IMR-90 (cell line): Measurements from ENCODE around the gene RANBP6. TPM values are rescaled to one million over a fixed set of nuclear protein-coding genes. Genes with fewer than 3 reads are reported as not detected.

Experiments used
- ATAC-seq: fragments of 200-7000 bp; cut with Tn5 transposase; 2 replicates; pipeline ENCODE4 v1.9.1; 2020; ENCODE audit warnings: low read depth, mild to moderate bottlenecking, moderate library complexity
- BruUV-seq: library from RNA; stranded (reverse); fragments of 400-500 nt; replicated peaks from 2 replicates; lab custom pipeline; 2021; lab: Mats Ljungman, UMichigan
- CTCF ChIA-PET: fragments of 300-600 bp; formaldehyde crosslinking; extraction: SDS; loops from one replicate; lab custom pipeline; 2021; ENCODE audit warnings: antibody characterized with exemption; lab: Yijun Ruan, JAX
- POLR2A ChIA-PET: fragments of 300-600 bp; sonication (Branson Sonifier 250); formaldehyde crosslinking; loops from one replicate; lab custom pipeline; 2022; ENCODE audit warnings: antibody characterized with exemption; ENCODE audit not compliant: unreplicated experiment; lab: Charles Lee
- DNase-seq: peaks from one replicate; pipeline ENCODE4 v3.0.0; 2013
- H2AFZ ChIP-seq: replicated peaks from 2 replicates; pipeline ENCODE3; 2013; ENCODE audit warnings: low read length, mild to moderate bottlenecking; ENCODE audit not compliant: poor library complexity
- H2AK5ac ChIP-seq: 2 replicates; pipeline ENCODE4 v1.6.1; 2013; ENCODE audit warnings: low read depth, low read length, inconsistent platforms
- H2AK9ac ChIP-seq: replicated peaks from 2 replicates; pipeline ENCODE3; 2013; ENCODE audit warnings: mild to moderate bottlenecking, low read depth, low read length, moderate library complexity; ENCODE audit not compliant: poor library complexity
- H2BK120ac ChIP-seq: 2 replicates; pipeline ENCODE4 v1.6.1; 2013; ENCODE audit warnings: low read depth, low read length, inconsistent platforms
- H2BK15ac ChIP-seq: 3 replicates; pipeline ENCODE4 v1.6.1; 2013; ENCODE audit warnings: low read depth, low read length, inconsistent platforms
- H2BK20ac ChIP-seq: 2 replicates; pipeline ENCODE4 v1.6.1; 2013; ENCODE audit warnings: low read depth, mild to moderate bottlenecking, inconsistent platforms, low read length, moderate library complexity
- H2BK5ac ChIP-seq: 2 replicates; pipeline ENCODE4 v1.6.1; 2013; ENCODE audit warnings: mild to moderate bottlenecking, low read depth, low read length, inconsistent platforms; ENCODE audit not compliant: poor library complexity, severe bottlenecking
- H3K14ac ChIP-seq: replicated peaks from 2 replicates; pipeline ENCODE4 v1.6.1; 2013; ENCODE audit warnings: low read depth, low read length, inconsistent platforms
- H3K18ac ChIP-seq: 2 replicates; pipeline ENCODE4 v1.6.1; 2013; ENCODE audit warnings: low read depth, low read length, control low read depth
- H3K23ac ChIP-seq: 2 replicates; pipeline ENCODE4 v1.6.1; 2013; ENCODE audit warnings: low read depth, low read length, inconsistent platforms
- H3K27ac ChIP-seq: 2 replicates; pipeline ENCODE4 v1.5.1; 2013; ENCODE audit warnings: mild to moderate bottlenecking, control low read depth, low read length; ENCODE audit not compliant: insufficient read depth
- H3K27me3 ChIP-seq: 2 replicates; pipeline ENCODE4 v1.6.1; 2013; ENCODE audit warnings: low read length; ENCODE audit not compliant: control insufficient read depth, insufficient read depth
- H3K36me3 ChIP-seq: 2 replicates; pipeline ENCODE4 v1.6.1; 2013; ENCODE audit warnings: low read length, mixed read lengths; ENCODE audit not compliant: control insufficient read depth, insufficient read depth
- H3K4ac ChIP-seq: 2 replicates; pipeline ENCODE4 v1.6.1; 2013; ENCODE audit warnings: low read depth, low read length, inconsistent platforms
- H3K4me1 ChIP-seq: 2 replicates; pipeline ENCODE4 v1.6.1; 2013; ENCODE audit warnings: low read length, mixed read lengths; ENCODE audit not compliant: control insufficient read depth, insufficient read depth
- H3K4me2 ChIP-seq: 2 replicates; pipeline ENCODE4 v1.6.1; 2013; ENCODE audit warnings: low read depth, mild to moderate bottlenecking, control low read depth, low read length, moderate library complexity
- H3K4me3 ChIP-seq: 2 replicates; pipeline ENCODE4 v1.5.1; 2013; ENCODE audit warnings: low read depth, mild to moderate bottlenecking, control low read depth, low read length, moderate library complexity; ENCODE audit not compliant: insufficient read depth
- H3K56ac ChIP-seq: 2 replicates; pipeline ENCODE4 v1.6.1; 2013; ENCODE audit warnings: low read length, inconsistent platforms; ENCODE audit not compliant: insufficient read depth; ENCODE audit errors: extremely low read depth
- H3K79me1 ChIP-seq, 2 experiments: 2 replicates each; pipeline ENCODE4 v1.6.1; 2013; ENCODE audit warnings: low read length in 2 of 2, inconsistent platforms in 1 of 2, low read depth in 1 of 2
- H3K9ac ChIP-seq: 2 replicates; pipeline ENCODE4 v1.6.1; 2013; ENCODE audit warnings: low read depth, low read length, control low read depth
- H3K9me1 ChIP-seq: 2 replicates; pipeline ENCODE4 v1.6.1; 2013; ENCODE audit warnings: low read length, inconsistent platforms; ENCODE audit not compliant: insufficient read depth
- H3K9me3 ChIP-seq: 2 replicates; pipeline ENCODE4 v1.6.1; 2013; ENCODE audit warnings: low read length; ENCODE audit not compliant: control insufficient read depth, insufficient read depth
- H4K20me1 ChIP-seq: 2 replicates; pipeline ENCODE4 v1.6.1; 2013; ENCODE audit warnings: low read length, inconsistent platforms; ENCODE audit not compliant: insufficient read depth
- H4K5ac ChIP-seq: 2 replicates; pipeline ENCODE4 v1.6.1; 2013; ENCODE audit warnings: mild to moderate bottlenecking, low read depth, low read length, control low read depth
- H4K8ac ChIP-seq, 2 experiments: 2 replicates each; pipeline ENCODE4 v1.6.1; 2013; ENCODE audit warnings: low read depth in 2 of 2, low read length in 2 of 2, control low read depth in 1 of 2, inconsistent platforms in 1 of 2
- H4K91ac ChIP-seq: 2 replicates; pipeline ENCODE4 v1.6.1; 2013; ENCODE audit warnings: low read depth, low read length, inconsistent platforms; ENCODE audit not compliant: insufficient read depth
- MAZ ChIP-seq: IDR thresholded peaks from 2 replicates; pipeline ENCODE4 v1.6.1; 2012; ENCODE audit warnings: low read depth, mild to moderate bottlenecking, low read length, improper control_type of control experiment, moderate library complexity, borderline replicate concordance
- WGBS, 2 experiments: methylation state at CpG; one replicate each; pipeline versions ENCODE4 v1.1.5 to v1.1.7; 2013; ENCODE audit warnings: missing lambda C conversion rate in 2 of 2; ENCODE audit not compliant: insufficient read length in 1 of 2; ENCODE audit errors: extremely low coverage in 2 of 2; 5-methylcytosine and 5-hydroxymethylcytosine counted together
- dilution Hi-C: fragments of 300-500 bp; cut with HindIII; formaldehyde crosslinking; loops from one replicate; pipeline ENCODE4 v1.14.3; 2018; ENCODE audit warnings: low sequenced_read_pairs; ENCODE audit not compliant: unreplicated experiment
- in situ Hi-C: fragments of 300-500 bp; cut with MboI; formaldehyde crosslinking; loops from 3 replicates; pipeline ENCODE4 v1.14.3; 2019; ENCODE audit warnings: low sequenced_read_pairs, inconsistent platforms, mixed read lengths
- intact Hi-C: fragments of 100-400 bp; cut with micrococcal nuclease; formaldehyde crosslinking; loops from 2 replicates; pipeline ENCODE4 v1.10.0; 2022
- polyA plus RNA-seq, 3 experiments: library from polyadenylated mRNA; depleted of rRNA; stranded (reverse); fragments of >200 nt; gene quantifications; 2 replicates each; pipeline ENCODE4 v1.2.3, GENCODE V29; 2012; ENCODE audit warnings: low replicate concordance in 1 of 3
- total RNA-seq: library from RNA; depleted of rRNA; stranded (reverse); fragments of >200 nt; gene quantifications from 2 replicates; pipeline ENCODE4 v1.2.3, GENCODE V29; 2012

The RANBP6 gene
- total and polyA plus RNA-seq, 2 of the 4 experiments (the other 2 are of a cell fraction) = 7.5 to 42.3 TPM

DNA sequence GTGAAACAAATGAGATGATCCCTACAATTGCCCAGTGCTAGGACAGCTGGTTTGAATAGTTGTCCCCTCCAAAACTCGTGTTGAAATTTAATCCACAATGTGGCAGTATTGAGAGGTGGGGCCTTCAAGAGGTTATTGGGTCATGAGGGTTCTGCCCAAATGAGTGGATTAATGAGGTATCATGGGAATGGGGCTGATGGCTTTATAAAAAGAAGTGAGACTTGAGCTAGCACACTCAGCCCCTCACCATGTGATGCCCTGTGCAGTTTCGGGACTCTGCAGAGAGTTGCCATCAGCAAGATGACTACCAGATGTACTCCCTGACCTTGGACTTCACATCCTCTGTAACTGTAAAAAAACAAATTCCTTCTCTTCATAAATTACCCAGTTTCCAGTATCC lies 33.1 kb downstream of the RANBP6 start:
- TF ChIP-seq MAZ = no peak
- Histone ChIP-seq H4K5ac (no peak overlapping the region), H2AK9ac (no peak overlapping the region), H3K79me1 (peaks cover 9 to 24% of the 10 kb centered on the region in 2 experiments), H3K4me2 (no peak overlapping the region), H4K20me1 (no peaks in the 10 kb centered on the region), H3K14ac (no peak overlapping the region), H2BK15ac (no peak overlapping the region), H2AFZ (no peak overlapping the region), H2BK120ac (no peak overlapping the region), H3K27me3 (no peaks in the 10 kb centered on the region), H3K18ac (no peak overlapping the region), H4K8ac (no peak overlapping the region), H3K4me3 (no peak overlapping the region), H3K4ac (no peak overlapping the region), H3K9me1 (no peaks in the 10 kb centered on the region), H2BK5ac (no peak overlapping the region), H3K9ac (no peak overlapping the region), H3K56ac (no peak overlapping the region), H3K27ac (no peak overlapping the region), H3K9me3 (no peaks in the 10 kb centered on the region), H2BK20ac (no peak overlapping the region), H3K36me3 (peaks cover 6% of the 10 kb centered on the region; the same call in 1 of the 2 replicates), H4K91ac (no peak overlapping the region), H3K4me1 (no peaks in the 10 kb centered on the region), H2AK5ac (no peak overlapping the region), H3K23ac (no peak overlapping the region)
- intact Hi-C loops (no loop called here), in situ Hi-C loops (no loop called here), dilution Hi-C loops (no loop called here)
- no CpG with 5 or more reads among the region's 2 CpGs for WGBS, 2 experiments
- ATAC-seq = no peak
- ChIA-PET POLR2A (no interaction called here), CTCF (no interaction called here)
- no peak for DNase-seq
- BruUV-seq = no TSS peak
